GM23338 (cell line): ENCODE results near the gene PPP1CB. TPM values are rescaled to one million over a fixed set of nuclear protein-coding genes. Genes with fewer than 3 reads are reported as not detected.

ENCODE experiments used
- ATAC-seq: fragments of 200-7000 bp; cut with Tn5 transposase; 3 replicates; pipeline ENCODE4 v1.9.1; 2020
- DNase-seq: peaks from one replicate; pipeline ENCODE4 v3.0.0-alpha.2; 2015; ENCODE audit warnings: low spot score
- H2AFZ ChIP-seq: fragments of 200-600 bp; sonication (generic); 2 replicates; pipeline ENCODE4 v1.8.0; 2016; ENCODE audit warnings: antibody characterized with exemption, mild to moderate bottlenecking, moderate library complexity
- H3F3A ChIP-seq: fragments of 200-600 bp; sonication (generic); replicated peaks from 2 replicates; pipeline ENCODE4 v1.8.0; 2017; ENCODE audit warnings: antibody characterized with exemption, mixed run types, low read depth
- H3K27ac ChIP-seq: fragments of 200-600 bp; sonication (generic); 2 replicates; pipeline ENCODE4 v1.6.1; 2016; ENCODE audit warnings: low read depth
- H3K27me3 ChIP-seq: fragments of 200-600 bp; sonication (generic); 2 replicates; pipeline ENCODE4 v1.8.0; 2016; ENCODE audit warnings: mild to moderate bottlenecking, mixed run types, moderate library complexity; ENCODE audit not compliant: insufficient read depth
- H3K36me3 ChIP-seq: fragments of 200-600 bp; sonication (generic); 2 replicates; pipeline ENCODE4 v1.8.0; 2016; ENCODE audit warnings: mild to moderate bottlenecking; ENCODE audit not compliant: insufficient read depth
- H3K4me1 ChIP-seq: fragments of 200-600 bp; sonication (generic); 2 replicates; pipeline ENCODE4 v1.8.0; 2016; ENCODE audit warnings: mild to moderate bottlenecking, moderate library complexity; ENCODE audit not compliant: insufficient read depth
- H3K4me2 ChIP-seq: fragments of 200-600 bp; sonication (generic); 2 replicates; pipeline ENCODE4 v1.7.1; 2017; ENCODE audit warnings: mixed run types
- H3K4me3 ChIP-seq: fragments of 200-600 bp; sonication (generic); 2 replicates; pipeline ENCODE4 v1.6.1; 2016; ENCODE audit warnings: mixed run types
- H3K79me2 ChIP-seq: fragments of 200-600 bp; sonication (generic); replicated peaks from 2 replicates; pipeline ENCODE4 v1.8.0; 2017; ENCODE audit warnings: mild to moderate bottlenecking; ENCODE audit not compliant: insufficient read depth
- H3K9me2 ChIP-seq: fragments of 200-600 bp; sonication (generic); 2 replicates; pipeline ENCODE4 v1.8.0; 2017; ENCODE audit not compliant: insufficient read depth
- H4K20me1 ChIP-seq: fragments of 200-600 bp; sonication (generic); replicated peaks from 2 replicates; pipeline ENCODE4 v1.8.0; 2017; ENCODE audit warnings: mild to moderate bottlenecking; ENCODE audit not compliant: insufficient read depth
- H3K27ac Mint-ChIP-seq: 2 replicates; pipeline ENCODE4 v1.8.0; 2020; ENCODE audit warnings: inconsistent platforms, mild to moderate bottlenecking, moderate library complexity, mixed read lengths
- H3K27me3 Mint-ChIP-seq: 3 replicates; pipeline ENCODE4 v1.8.0; 2022; ENCODE audit warnings: low read depth, mild to moderate bottlenecking, moderate library complexity, mixed read lengths, inconsistent platforms; ENCODE audit not compliant: insufficient read depth, poor library complexity
- H3K36me3 Mint-ChIP-seq: 3 replicates; pipeline ENCODE4 v1.8.0; 2021; ENCODE audit warnings: low read depth, mild to moderate bottlenecking, inconsistent platforms, moderate library complexity, mixed read lengths
- H3K4me1 Mint-ChIP-seq: 3 replicates; pipeline ENCODE4 v1.8.0; 2020; ENCODE audit warnings: mild to moderate bottlenecking, inconsistent platforms, mixed read lengths
- H3K4me3 Mint-ChIP-seq: 3 replicates; pipeline ENCODE4 v1.8.0; 2021; ENCODE audit warnings: moderate library complexity, mild to moderate bottlenecking, inconsistent platforms, mixed read lengths
- H3K9me3 Mint-ChIP-seq: 3 replicates; pipeline ENCODE4 v1.8.0; 2020; ENCODE audit warnings: moderate library complexity, mild to moderate bottlenecking, inconsistent platforms, mixed read lengths
- CREB1 ChIP-seq: fragments of 250-450 bp; sonication (Bioruptor Pico); IDR thresholded peaks from 2 replicates; pipeline ENCODE4 v1.5.0; 2020; ENCODE audit warnings: low read depth, mild to moderate bottlenecking, moderate library complexity
- EZH2 ChIP-seq: fragments of 200-600 bp; sonication (generic); IDR thresholded peaks from one replicate; pipeline ENCODE4 v1.8.0; 2017; ENCODE audit warnings: antibody characterized with exemption, mild to moderate bottlenecking, low read depth; ENCODE audit not compliant: unreplicated experiment
- JUNB ChIP-seq: IDR thresholded peaks from one replicate; pipeline ENCODE4 v1.6.1; 2016; ENCODE audit warnings: antibody characterized with exemption; ENCODE audit not compliant: unreplicated experiment
- POLR2AphosphoS5 ChIP-seq: IDR thresholded peaks from 2 replicates; pipeline ENCODE4 v1.6.1; 2016; ENCODE audit warnings: antibody characterized with exemption, low read depth
- ZNF114 ChIP-seq: fragments of 250-450 bp; sonication (Bioruptor Pico); IDR thresholded peaks from 2 replicates; pipeline ENCODE4 v1.5.0; 2020; ENCODE audit warnings: mild to moderate bottlenecking, moderate library complexity
- ZNF331 ChIP-seq: fragments of 250-450 bp; sonication (Bioruptor Pico); IDR thresholded peaks from 2 replicates; pipeline ENCODE4 v1.5.0; 2020; ENCODE audit warnings: low read depth, mild to moderate bottlenecking, moderate library complexity
- ZNF462 ChIP-seq: fragments of 250-450 bp; sonication (Bioruptor Pico); IDR thresholded peaks from 2 replicates; pipeline ENCODE4 v1.5.0; 2020; ENCODE audit warnings: mild to moderate bottlenecking, moderate library complexity
- polyA plus RNA-seq: library from polyadenylated mRNA; unstranded; fragments of >200 nt; fragmentation: Nextera tagmentation; extraction: Ambion mirVana; gene quantifications from 2 replicates; pipeline ENCODE4 v1.2.1, GENCODE V29; 2016
- total RNA-seq: library from RNA; depleted of rRNA; stranded (reverse); fragments of >200 nt; shearing (Covaris generic); gene quantifications from 2 replicates; pipeline ENCODE4 v1.2.3, GENCODE V29; 2014

Gene PPP1CB
- total and polyA plus RNA-seq, 2 experiments from 2014 or later = 103 to 118 TPM

DNA sequence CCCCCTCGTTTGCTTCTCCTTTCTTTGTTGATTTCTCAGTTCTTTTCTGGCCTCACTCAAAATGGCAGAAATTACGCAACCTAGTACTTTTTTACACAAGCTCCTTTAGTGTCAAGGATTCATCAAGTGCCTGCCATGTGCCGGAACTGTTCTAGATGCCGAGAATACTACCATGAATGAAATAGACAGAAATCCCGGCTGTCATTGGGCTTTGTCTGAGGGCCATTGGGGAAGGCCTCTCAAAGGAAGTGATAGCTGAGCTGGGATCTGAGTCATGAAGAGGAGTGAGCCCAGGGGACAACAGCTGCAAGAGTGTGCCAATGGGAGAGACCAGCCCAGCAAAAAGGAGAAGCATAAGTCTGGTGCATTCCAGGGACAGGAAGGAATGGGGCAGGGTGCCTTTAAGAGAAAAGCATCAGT, 34.3 kb upstream of the PPP1CB start (continued):
- TF ChIP-seq ZNF462 (no peak), CREB1 (CRISPR knock-in tag) (no peak), ZNF331 (CRISPR knock-in tag) (no peak)

GRCh38 chr2:28720345-28720744, 31.3 kb upstream of the PPP1CB start:
- no peak overlapping the region for H3K4me3 ChIP-seq
- ATAC-seq (no peak), DNase-seq (no peak)
- no peaks in the 10 kb centered on the region for H3K36me3 ChIP-seq
- H2AFZ ChIP-seq = no peak overlapping the region
- Mint-ChIP-seq H3K9me3 (no peaks in the 10 kb centered on the region; the same call in 1 of the 3 replicates), H3K36me3 (no peaks in the 10 kb centered on the region), H3K4me1 (peaks cover 3% of the 10 kb centered on the region; the same call in 1 of the 3 replicates), H3K27me3 (peaks cover 3% of the 10 kb centered on the region), H3K27ac (no peak overlapping the region), H3K4me3 (no peak overlapping the region)
- H3K27ac ChIP-seq = no peak overlapping the region
- H3K9me2 ChIP-seq = no peaks in the 10 kb centered on the region
- no peaks in the 10 kb centered on the region for H3F3A ChIP-seq
- no peaks in the 10 kb centered on the region for H3K79me2 ChIP-seq
- no peak overlapping the region for H3K4me2 ChIP-seq
- H4K20me1 ChIP-seq = no peaks in the 10 kb centered on the region
- no peaks in the 10 kb centered on the region for H3K27me3 ChIP-seq
- H3K4me1 ChIP-seq = no peaks in the 10 kb centered on the region
- TF ChIP-seq POLR2AphosphoS5 (no peak), ZNF462 (no peak), ZNF114 (CRISPR knock-in tag) (no peak), ZNF331 (CRISPR knock-in tag) (no peak), EZH2 (no peak), JUNB (no peak)
